ENCODE results near the gene STK32C.
"Not testable (repeated sequence)": the region's sequence is repeated elsewhere in the genome, so short reads cannot be mapped to it uniquely, and the experiment has no call there.

STK32C gene

GRCh38 chr10:132321726-132322125, 14.0 kb upstream of the STK32C start (continued):
- TF ChIP-seq ARNTL (CRISPR knock-in tag; IDR thresholded peaks at IDR 0.05; ENCODE audit: borderline replicate concordance, low read depth) (no peak), ZC3H10 (CRISPR knock-in tag; IDR thresholded peaks at IDR 0.05) (no peak), TCF4 (CRISPR knock-in tag; IDR thresholded peaks at IDR 0.05; ENCODE audit: borderline replicate concordance) (no peak), ZNF70 (CRISPR knock-in tag; IDR thresholded peaks at IDR 0.05) (no peak), RARB (CRISPR knock-in tag; IDR thresholded peaks at IDR 0.05) (no peak), ZFP30 (CRISPR knock-in tag; IDR thresholded peaks at IDR 0.05) (no peak)

GRCh38 chr10:132320654-132321469, 13.1 kb upstream of the STK32C start:
- peak; percentile 11; the same call in 2 of the 3 replicates for ATAC-seq
- no peak for TF ChIP-seq BACH2 (CRISPR knock-in tag; IDR thresholded peaks at IDR 0.05; ENCODE audit: borderline replicate concordance)
- no peak for TF ChIP-seq ZNF565 (CRISPR knock-in tag; conservative IDR thresholded peaks at IDR 0.05; ENCODE audit: low read depth)
- no peak for TF ChIP-seq TOX (CRISPR knock-in tag; IDR thresholded peaks at IDR 0.05; ENCODE audit: borderline replicate concordance)
- no peak for TF ChIP-seq ZNF70 (CRISPR knock-in tag; IDR thresholded peaks at IDR 0.05)
- TF ChIP-seq ZC3H10 (CRISPR knock-in tag; IDR thresholded peaks at IDR 0.05) = no peak
- no peak for TF ChIP-seq TCF4 (CRISPR knock-in tag; IDR thresholded peaks at IDR 0.05; ENCODE audit: borderline replicate concordance)

- ATAC-seq = peak; percentile 98
- no peak for TF ChIP-seq ZFP30 (CRISPR knock-in tag; IDR thresholded peaks at IDR 0.05)
- TF ChIP-seq ZNF565 (CRISPR knock-in tag; conservative IDR thresholded peaks at IDR 0.05; ENCODE audit: low read depth) = no peak
- no peak for TF ChIP-seq ISL1 (CRISPR knock-in tag; IDR thresholded peaks at IDR 0.05)
- TF ChIP-seq BACH2 (CRISPR knock-in tag; IDR thresholded peaks at IDR 0.05; ENCODE audit: borderline replicate concordance) = no peak
- TF ChIP-seq ZC3H10 (CRISPR knock-in tag; IDR thresholded peaks at IDR 0.05) = no peak
- TF ChIP-seq TOX (CRISPR knock-in tag; IDR thresholded peaks at IDR 0.05; ENCODE audit: borderline replicate concordance) = no peak
- TF ChIP-seq ESRRG (CRISPR knock-in tag; IDR thresholded peaks at IDR 0.05) = no peak
- no peak for TF ChIP-seq SNAI2 (CRISPR knock-in tag; IDR thresholded peaks at IDR 0.05)
- TF ChIP-seq ARNTL (CRISPR knock-in tag; IDR thresholded peaks at IDR 0.05; ENCODE audit: borderline replicate concordance, low read depth) = no peak
- TF ChIP-seq GLIS3 (CRISPR knock-in tag; IDR thresholded peaks at IDR 0.05) = no peak
- TF ChIP-seq POU6F1 (CRISPR knock-in tag; IDR thresholded peaks at IDR 0.05; ENCODE audit: borderline replicate concordance, low read depth) = no peak
- TF ChIP-seq, protein P1, sequence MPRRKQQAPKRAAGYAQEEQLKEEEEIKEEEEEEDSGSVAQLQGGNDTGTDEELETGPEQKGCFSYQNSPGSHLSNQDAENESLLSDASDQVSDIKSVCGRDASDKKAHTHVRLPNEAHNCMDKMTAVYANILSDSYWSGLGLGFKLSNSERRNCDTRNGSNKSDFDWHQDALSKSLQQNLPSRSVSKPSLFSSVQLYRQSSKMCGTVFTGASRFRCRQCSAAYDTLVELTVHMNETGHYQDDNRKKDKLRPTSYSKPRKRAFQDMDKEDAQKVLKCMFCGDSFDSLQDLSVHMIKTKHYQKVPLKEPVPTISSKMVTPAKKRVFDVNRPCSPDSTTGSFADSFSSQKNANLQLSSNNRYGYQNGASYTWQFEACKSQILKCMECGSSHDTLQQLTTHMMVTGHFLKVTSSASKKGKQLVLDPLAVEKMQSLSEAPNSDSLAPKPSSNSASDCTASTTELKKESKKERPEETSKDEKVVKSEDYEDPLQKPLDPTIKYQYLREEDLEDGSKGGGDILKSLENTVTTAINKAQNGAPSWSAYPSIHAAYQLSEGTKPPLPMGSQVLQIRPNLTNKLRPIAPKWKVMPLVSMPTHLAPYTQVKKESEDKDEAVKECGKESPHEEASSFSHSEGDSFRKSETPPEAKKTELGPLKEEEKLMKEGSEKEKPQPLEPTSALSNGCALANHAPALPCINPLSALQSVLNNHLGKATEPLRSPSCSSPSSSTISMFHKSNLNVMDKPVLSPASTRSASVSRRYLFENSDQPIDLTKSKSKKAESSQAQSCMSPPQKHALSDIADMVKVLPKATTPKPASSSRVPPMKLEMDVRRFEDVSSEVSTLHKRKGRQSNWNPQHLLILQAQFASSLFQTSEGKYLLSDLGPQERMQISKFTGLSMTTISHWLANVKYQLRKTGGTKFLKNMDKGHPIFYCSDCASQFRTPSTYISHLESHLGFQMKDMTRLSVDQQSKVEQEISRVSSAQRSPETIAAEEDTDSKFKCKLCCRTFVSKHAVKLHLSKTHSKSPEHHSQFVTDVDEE (CRISPR knock-in tag; IDR thresholded peaks at IDR 0.05) = no peak
- no peak for TF ChIP-seq ZNF70 (CRISPR knock-in tag; IDR thresholded peaks at IDR 0.05)
- no peak for TF ChIP-seq OSR1 (CRISPR knock-in tag; IDR thresholded peaks at IDR 0.05)
Observed at GRCh38 chr10:132319853-132320653, 12.3 kb upstream of the STK32C start.

- ATAC-seq = not testable (repeated sequence)
Observed at GRCh38 chr10:132317477-132317876, 9.7 kb upstream of the STK32C start.

- no peak for ATAC-seq
- TF ChIP-seq ZNF70 (CRISPR knock-in tag; IDR thresholded peaks at IDR 0.05) (no peak), ZFP30 (CRISPR knock-in tag; IDR thresholded peaks at IDR 0.05) (no peak), RARB (CRISPR knock-in tag; IDR thresholded peaks at IDR 0.05) (no peak), CSDC2 (CRISPR knock-in tag; IDR thresholded peaks at IDR 0.05) (no peak), ESRRG (CRISPR knock-in tag; IDR thresholded peaks at IDR 0.05) (no peak), GLIS3 (CRISPR knock-in tag; IDR thresholded peaks at IDR 0.05) (no peak), POU6F1 (CRISPR knock-in tag; IDR thresholded peaks at IDR 0.05; ENCODE audit: borderline replicate concordance, low read depth) (no peak), TCF4 (CRISPR knock-in tag; IDR thresholded peaks at IDR 0.05; ENCODE audit: borderline replicate concordance) (no peak), ARNTL (CRISPR knock-in tag; IDR thresholded peaks at IDR 0.05; ENCODE audit: borderline replicate concordance, low read depth) (no peak), ZFP3 (CRISPR knock-in tag; IDR thresholded peaks at IDR 0.05) (no peak), BACH2 (CRISPR knock-in tag; IDR thresholded peaks at IDR 0.05; ENCODE audit: borderline replicate concordance) (no peak)
- TF ChIP-seq, protein P1 (CRISPR knock-in tag; IDR thresholded peaks at IDR 0.05) = no peak
- TF ChIP-seq, protein P2, sequence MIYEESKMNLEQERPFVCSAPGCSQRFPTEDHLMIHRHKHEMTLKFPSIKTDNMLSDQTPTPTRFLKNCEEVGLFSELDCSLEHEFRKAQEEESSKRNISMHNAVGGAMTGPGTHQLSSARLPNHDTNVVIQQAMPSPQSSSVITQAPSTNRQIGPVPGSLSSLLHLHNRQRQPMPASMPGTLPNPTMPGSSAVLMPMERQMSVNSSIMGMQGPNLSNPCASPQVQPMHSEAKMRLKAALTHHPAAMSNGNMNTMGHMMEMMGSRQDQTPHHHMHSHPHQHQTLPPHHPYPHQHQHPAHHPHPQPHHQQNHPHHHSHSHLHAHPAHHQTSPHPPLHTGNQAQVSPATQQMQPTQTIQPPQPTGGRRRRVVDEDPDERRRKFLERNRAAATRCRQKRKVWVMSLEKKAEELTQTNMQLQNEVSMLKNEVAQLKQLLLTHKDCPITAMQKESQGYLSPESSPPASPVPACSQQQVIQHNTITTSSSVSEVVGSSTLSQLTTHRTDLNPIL (CRISPR knock-in tag; IDR thresholded peaks at IDR 0.05; ENCODE audit: low read depth) = no peak
Observed at GRCh38 chr10:132316133-132316532, 8.4 kb upstream of the STK32C start.

All from SK-N-SH treated with all-trans-retinoic acid at 6 μM for 48 hours (cell line).